Kidney glomerular epithelial cell (primary cell): ENCODE measurements around the gene PCYT2.
A peak's percentile ranks its signal among the peaks of the same experiment; 100 is the strongest.
"Not testable (repeated sequence)": the region's sequence is repeated elsewhere in the genome, so short reads cannot be mapped to it uniquely, and the experiment has no call there.

Experiments used
- DNase-seq: peaks from one replicate; lab custom pipeline; 2025; lab: John Stamatoyannopoulos, UW

The PCYT2 gene

GRCh38 chr17:81911277-81911961, at the start of gene PCYT2:
Gene PCYT2, minus strand, starts transcription at chr17:81911399. Its CDS starts 44 bp downstream, at chr17:81911355.
- peak; percentile 48 for DNase-seq

GRCh38 chr17:81960130-81960958, 49.1 kb upstream of the PCYT2 start:
- no peak for DNase-seq

GRCh38 chr17:81959362-81960129, 48.3 kb upstream of the PCYT2 start:
- DNase-seq: no peak

GRCh38 chr17:81958633-81959342, 47.6 kb upstream of the PCYT2 start:
- no peak for DNase-seq

GRCh38 chr17:81957691-81958432, 46.7 kb upstream of the PCYT2 start:
- DNase-seq: no peak

- DNase-seq: no peak
Observed at GRCh38 chr17:81956607-81957589, 45.7 kb upstream of the PCYT2 start.

- no peak for DNase-seq
Observed at GRCh38 chr17:81955756-81956544, 44.8 kb upstream of the PCYT2 start.

- no peak for DNase-seq
Observed at GRCh38 chr17:81955058-81955681, 44.0 kb upstream of the PCYT2 start.

- no peak for DNase-seq
Observed at GRCh38 chr17:81954131-81955057, 43.2 kb upstream of the PCYT2 start.

- DNase-seq: not testable (repeated sequence)
Observed at GRCh38 chr17:81953443-81953842, 42.2 kb upstream of the PCYT2 start.

GRCh38 chr17:81952792-81953228, 41.6 kb upstream of the PCYT2 start:
- DNase-seq: no peak

- no peak for DNase-seq
Observed at GRCh38 chr17:81951785-81952684, 40.8 kb upstream of the PCYT2 start.

- DNase-seq: no peak
Observed at GRCh38 chr17:81950501-81950900, 39.3 kb upstream of the PCYT2 start.

GRCh38 chr17:81948635-81949378, 37.6 kb upstream of the PCYT2 start:
- DNase-seq: no peak

GRCh38 chr17:81947189-81947588, 36.0 kb upstream of the PCYT2 start, which contains the start of gene MYADML2:
Gene MYADML2, minus strand, starts transcription at chr17:81947233. Its CDS starts 5,492 bp downstream, at chr17:81941741.
- no peak for DNase-seq

GRCh38 chr17:81944858-81945257, 33.7 kb upstream of the PCYT2 start:
- no peak for DNase-seq
